ENCODE results near the gene PLEKHG4.

DNA sequence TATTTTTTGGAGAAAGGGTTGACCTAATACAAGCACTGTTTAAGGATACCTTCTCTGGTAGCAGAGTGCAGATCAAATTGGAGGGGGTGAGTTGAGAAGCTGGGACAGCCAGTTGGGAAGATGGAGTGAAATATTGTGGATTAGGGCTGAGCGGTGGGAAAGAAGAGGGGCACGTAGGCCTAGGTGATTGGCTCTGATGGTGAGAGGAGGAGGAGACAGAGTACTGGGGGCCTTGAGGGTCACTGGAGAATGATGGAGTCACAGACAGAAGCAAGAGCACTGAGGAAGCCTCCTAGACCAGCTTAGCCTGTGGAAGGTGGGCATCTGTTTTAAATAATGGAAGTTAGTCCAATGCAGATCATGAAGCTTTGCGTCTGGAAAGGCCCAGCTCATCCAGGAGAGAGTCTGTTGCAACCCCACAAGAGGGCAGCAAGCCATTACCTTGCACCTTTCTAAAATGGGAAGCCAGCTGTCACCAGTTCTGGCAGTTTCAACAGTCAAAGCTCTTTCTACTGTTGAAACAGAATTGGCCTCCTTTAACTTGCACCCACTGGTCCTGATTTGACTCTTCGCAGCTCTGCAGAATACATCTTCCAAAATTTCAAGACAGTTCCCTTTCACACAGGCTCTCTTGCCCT lies 18.8 kb upstream of the PLEKHG4 start:
- TF ChIP-seq POLR2AphosphoS5 (IDR thresholded peaks at IDR 0.05): peak; percentile 48
- TF ChIP-seq, protein P1, sequence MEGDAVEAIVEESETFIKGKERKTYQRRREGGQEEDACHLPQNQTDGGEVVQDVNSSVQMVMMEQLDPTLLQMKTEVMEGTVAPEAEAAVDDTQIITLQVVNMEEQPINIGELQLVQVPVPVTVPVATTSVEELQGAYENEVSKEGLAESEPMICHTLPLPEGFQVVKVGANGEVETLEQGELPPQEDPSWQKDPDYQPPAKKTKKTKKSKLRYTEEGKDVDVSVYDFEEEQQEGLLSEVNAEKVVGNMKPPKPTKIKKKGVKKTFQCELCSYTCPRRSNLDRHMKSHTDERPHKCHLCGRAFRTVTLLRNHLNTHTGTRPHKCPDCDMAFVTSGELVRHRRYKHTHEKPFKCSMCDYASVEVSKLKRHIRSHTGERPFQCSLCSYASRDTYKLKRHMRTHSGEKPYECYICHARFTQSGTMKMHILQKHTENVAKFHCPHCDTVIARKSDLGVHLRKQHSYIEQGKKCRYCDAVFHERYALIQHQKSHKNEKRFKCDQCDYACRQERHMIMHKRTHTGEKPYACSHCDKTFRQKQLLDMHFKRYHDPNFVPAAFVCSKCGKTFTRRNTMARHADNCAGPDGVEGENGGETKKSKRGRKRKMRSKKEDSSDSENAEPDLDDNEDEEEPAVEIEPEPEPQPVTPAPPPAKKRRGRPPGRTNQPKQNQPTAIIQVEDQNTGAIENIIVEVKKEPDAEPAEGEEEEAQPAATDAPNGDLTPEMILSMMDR (IDR thresholded peaks at IDR 0.05): peak in 2 of 4 experiments; percentile 65 to 68
- no peak for TF ChIP-seq POLR2A (IDR thresholded peaks at IDR 0.05)
